AG20443 (cell line): ENCODE measurements around the gene ARL8A.
A peak's percentile ranks its signal among the peaks of the same experiment; 100 is the strongest.
"Not testable (repeated sequence)": the region's sequence is repeated elsewhere in the genome, so short reads cannot be mapped to it uniquely, and the experiment has no call there.

Source experiments
- DNase-seq: peaks from one replicate; pipeline ENCODE4 v3.0.0; 2012; ENCODE audit warnings: low spot score, mixed read lengths

The ARL8A gene

DNA sequence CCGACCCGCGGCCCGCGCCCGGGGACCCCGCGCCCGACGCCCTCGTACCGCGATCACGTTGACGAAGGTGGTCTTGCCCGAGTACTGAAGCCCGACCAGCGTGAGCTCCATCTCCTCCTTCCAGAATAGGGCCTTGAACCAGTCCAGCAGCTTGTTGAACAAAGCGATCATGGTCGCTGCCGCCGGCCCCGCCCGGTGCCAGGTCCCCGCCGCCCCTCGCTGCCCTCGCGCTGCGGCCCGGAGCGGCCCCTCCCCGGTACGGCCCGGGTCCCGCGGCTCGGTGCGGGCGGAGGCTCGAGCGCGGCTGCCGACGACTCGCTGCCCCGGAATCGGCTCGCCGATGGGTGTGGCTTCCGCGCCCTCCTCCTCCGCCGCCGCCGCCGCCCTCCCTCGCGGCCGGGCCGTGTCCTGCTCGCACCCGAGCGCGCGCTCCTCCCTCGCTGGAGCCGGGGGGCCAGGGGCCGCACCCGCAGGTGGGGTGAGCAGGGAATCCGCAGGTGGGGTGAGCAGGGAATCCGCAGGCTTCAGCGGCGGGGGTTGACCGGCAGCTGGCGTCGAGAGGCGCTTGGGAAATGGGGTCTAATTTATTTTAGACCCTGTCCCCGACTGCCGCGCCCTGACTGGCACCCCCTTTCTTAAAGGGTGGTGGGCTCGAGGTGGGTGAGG, at the start of gene ARL8A:
Gene ARL8A, minus strand, starts transcription at position 336 of the 666 bp plus-strand sequence. Its CDS starts 165 bp downstream, at position 171.
- peak; percentile 92 for DNase-seq

DNA sequence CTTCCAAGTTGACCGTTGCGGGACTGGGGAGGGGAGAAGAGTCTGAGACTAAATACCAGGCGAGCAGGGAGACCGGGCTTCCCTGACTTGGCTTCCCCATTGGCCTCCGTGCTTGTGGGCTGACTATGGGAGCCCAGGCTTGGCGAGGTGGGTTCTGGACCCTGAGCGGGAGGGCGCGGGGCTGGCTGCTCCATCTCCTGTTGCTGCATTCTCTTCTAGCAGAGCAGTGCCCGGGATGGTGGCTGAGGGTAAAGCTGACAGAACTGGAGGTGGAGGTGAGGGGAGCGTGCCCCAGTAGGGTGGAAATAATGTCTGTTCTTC, 49.8 kb upstream of the ARL8A start:
- no peak for DNase-seq

DNA sequence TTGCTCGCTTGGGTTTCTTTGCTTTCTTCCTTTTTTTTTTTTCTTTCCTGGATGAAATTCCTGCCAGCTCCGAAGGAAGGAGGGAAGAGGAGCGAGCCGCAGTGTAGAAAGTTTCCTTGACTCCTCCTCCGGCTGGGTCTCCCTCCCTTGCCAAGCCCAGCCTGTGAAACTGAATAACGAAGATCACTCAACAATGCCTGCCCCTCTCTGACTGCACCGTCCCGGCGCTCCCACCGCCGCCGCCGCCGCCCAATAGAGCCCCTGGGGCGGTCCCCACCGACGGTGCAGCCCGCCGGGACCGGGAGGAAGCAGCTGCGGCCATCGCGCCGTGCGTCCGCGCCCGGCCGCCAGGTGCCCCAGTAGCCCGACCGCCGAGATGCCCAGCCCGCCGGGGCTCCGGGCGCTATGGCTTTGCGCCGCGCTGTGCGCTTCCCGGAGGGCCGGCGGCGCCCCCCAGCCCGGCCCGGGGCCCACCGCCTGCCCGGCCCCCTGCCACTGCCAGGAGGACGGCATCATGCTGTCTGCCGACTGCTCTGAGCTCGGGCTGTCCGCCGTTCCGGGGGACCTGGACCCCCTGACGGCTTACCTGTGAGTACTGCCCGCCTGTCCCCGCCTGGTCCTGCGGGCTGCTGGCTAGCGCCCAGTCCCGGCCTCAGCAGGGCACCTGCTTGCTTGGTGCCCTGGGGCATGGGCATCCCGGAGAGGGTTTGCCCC, 49.2 kb upstream of the ARL8A start, which contains the start of gene LGR6:
Gene LGR6, plus strand, starts transcription at position 186 of the 714 bp plus-strand sequence. Its CDS starts 191 bp downstream, at position 377.
- no peak for DNase-seq

GRCh38 chr1:202192770-202193613, 48.5 kb upstream of the ARL8A start:
- peak; percentile 80 for DNase-seq

- DNase-seq = not testable (repeated sequence)
Measured at GRCh38 chr1:202191391-202191790, 46.9 kb upstream of the ARL8A start.

- no peak for DNase-seq
Measured at GRCh38 chr1:202189918-202190715, 45.6 kb upstream of the ARL8A start.

DNA sequence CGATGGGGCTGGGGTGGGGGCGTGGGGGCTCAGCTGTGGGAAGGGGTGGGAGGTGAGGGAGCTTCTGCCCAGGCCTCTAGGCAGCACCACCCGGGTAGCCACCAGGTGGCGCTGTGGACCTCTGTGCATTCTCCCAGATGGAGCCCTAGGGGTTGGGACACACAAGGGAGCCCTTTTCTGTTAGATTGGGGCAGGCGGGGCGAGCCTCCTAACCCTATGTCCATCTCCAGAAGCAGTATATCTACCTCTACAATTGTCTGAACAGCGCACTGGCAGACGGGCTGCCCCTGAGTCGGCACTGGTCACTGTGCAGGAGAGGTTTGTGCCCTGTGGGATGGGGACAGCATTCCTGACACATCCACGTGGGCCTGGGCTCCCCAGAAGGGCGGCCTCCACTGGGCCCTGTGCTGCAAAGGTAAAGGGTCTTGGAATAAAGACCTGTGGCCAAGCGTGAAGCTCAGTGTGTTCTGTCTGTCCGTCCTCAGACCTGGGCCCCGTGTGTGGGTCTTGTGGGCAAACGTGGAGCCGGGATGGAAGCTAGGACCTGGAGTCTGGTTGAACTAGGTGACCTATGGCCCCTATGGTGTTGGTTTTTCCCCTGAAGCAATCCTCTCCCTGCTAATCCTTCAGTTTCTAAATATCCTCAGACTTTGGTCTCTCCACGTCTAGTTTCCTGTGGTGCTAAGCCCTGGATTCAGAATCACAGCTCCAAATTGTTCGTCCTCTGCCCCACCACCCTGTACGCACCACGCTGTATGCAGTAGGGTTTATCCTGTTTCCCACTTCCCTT, 44.7 kb upstream of the ARL8A start:
- peak; percentile 71 for DNase-seq

DNA sequence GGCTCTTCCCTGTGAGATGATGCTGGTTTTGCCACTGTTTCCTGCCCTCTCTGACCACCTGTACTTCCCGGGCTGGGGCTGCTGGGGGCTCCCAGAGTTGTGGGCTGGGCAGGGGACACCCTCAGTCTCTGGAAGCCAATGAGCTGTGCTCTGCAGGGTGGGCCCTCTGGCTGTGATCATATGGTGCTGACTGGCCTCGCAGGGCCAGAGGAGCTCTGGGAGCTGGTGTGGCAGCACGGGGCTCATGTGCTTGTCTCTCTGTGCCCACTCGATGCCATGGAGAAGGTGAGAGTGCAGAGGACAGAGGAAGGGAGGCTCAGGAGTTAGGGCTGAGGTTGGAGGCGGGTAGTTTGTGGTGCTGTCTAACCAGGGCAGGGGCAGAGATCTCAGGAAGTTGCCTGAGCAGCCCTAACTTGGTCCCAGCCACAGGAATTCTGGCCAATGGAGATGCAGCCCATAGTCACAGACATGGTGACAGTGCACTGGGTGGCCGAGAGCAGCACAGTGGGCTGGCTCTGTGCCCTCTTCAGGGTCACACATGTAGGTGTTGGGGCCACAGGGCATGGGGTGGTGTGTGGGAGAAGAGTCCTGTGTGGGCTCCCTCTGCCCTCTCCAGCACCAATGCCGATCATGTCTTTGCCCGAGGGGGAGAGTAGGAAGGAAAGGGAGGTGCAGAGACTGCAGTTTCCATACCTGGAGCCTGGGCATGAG, 43.3 kb upstream of the ARL8A start:
- no peak for DNase-seq

DNA sequence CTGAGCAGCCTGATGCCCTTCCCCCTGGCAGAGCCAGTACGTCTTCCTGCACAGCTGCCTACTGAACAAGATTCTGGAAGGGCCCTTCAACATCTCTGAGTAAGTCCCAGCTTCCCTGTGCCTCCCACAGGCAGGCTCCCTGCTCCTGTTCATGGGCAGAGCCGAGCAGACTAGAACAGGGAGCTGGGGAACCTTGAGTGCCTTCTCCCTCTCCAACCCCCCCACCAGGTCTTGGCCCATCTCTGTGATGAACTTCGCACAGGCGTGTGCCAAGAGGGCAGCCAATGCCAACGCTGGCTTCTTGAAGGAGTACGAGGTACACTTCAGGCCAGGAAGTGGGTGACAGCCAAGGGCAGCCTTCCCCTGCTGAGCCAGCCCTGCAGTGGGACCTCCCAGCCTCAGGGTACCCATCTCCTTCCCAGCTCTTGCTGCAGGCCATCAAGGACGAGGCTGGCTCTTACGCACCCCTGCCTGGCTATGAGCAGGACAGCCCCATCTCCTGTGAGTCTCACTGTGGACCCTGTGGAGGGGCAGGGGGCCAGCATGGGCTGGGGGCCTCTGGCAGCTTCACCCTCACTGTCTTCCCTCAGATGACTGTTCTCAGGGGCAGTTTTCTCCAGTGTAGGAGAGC, 42.6 kb upstream of the ARL8A start:
- no peak for DNase-seq

- no peak for DNase-seq
Measured at GRCh38 chr1:202186327-202186726, 41.8 kb upstream of the ARL8A start.

DNA sequence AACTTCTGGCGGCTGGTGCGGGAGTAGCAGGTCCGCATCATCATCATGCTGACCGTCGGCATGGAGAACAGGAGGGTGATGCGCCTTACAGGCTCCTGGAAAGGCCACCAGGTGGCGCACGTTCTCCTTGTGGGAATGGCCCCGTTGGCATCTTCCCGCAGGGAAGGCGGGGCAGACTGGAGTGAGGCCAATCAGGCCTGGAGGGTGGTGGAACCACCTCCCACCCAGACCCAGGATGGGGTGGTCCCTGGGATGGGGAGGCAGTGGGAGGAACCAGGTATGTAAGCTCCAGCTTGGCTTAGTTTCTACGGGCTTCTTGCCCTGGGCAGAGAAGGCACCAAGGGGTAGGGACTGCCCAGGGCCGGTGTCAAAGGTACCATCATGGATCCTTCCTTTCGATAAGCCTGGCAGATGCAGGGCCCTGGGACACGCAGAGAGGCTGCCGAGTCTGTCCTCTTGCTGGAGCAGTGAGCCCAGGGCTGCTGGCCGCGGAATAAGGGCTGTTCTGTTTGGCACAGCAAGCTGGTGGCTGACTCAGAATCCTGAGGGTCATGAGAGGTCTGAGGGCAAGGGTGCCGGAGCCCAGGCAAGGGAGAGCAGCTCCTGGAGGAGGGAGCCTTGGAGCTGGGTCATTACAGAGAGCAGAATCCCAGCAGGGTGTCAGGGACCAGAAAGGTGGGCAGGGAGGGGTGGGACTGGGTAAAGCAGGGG, 40.4 kb upstream of the ARL8A start:
- DNase-seq = peak; percentile 90

DNA sequence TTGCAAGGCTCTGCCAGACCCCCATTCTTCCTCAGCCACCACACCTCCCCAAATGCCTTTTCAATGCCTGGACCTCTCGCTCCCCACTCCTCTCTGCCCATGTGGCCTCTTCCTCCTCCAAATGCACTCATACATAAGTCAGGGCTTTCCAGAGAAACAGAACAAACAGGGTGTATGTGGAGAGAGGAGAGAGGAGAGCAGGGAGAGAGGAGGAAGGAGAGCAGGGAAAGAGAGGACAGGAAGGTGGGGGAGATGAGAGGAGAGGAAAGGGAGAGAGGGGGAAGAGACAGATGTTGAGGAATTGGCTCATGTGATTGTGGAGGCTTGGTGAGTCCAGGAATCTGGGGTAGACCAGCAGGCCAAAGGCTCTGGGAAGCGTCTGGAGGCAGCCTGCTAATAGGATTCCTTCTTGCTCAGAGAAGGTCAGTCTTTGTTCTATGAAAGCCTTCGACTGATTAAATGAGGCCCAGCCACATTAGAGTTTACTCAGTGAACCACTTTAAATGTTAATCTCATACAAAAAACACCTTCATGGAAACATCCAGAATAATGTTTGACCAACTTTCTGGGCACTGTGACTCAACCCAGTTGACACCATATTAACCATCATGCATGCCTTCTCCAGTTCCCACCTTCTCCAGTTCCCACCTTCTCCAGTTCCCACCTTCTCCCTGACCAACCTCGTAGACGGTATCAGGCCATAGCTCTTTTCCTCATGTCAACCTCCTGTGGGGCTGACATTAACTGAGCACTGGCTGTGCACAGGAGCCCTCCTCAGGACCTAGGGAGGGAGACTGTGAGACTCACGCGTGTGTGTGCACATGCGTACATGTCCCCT, 37.7 kb upstream of the ARL8A start:
- DNase-seq = no peak

- DNase-seq = no peak
Measured at GRCh38 chr1:202181586-202181985, 37.0 kb upstream of the ARL8A start.

- not testable (repeated sequence) for DNase-seq
Measured at GRCh38 chr1:202180751-202181139, 36.2 kb upstream of the ARL8A start.

- no peak for DNase-seq
Measured at GRCh38 chr1:202179828-202180750, 35.6 kb upstream of the ARL8A start.

GRCh38 chr1:202176949-202177927, 32.7 kb upstream of the ARL8A start:
- DNase-seq = no peak
